ENCODE results near the gene MYH11.

GRCh38 chr16:15885560-15886001 is 28.8 kb upstream of the MYH11 start:
- no peak for TF ChIP-seq POLR2A (IDR thresholded peaks at IDR 0.05; ENCODE audit: low read depth, low read length)
- no peak for TF ChIP-seq SPI1 (IDR thresholded peaks at IDR 0.05; ENCODE audit: low read depth, low read length)
- no peak for TF ChIP-seq POLR2AphosphoS5 (IDR thresholded peaks at IDR 0.05; ENCODE audit: low read depth, low read length)
- TF ChIP-seq PAX5 (IDR thresholded peaks at IDR 0.05; ENCODE audit: insufficient read depth, low read length, severe bottlenecking): no peak

All from GM12891 (cell line).